PC-3 (cell line): ENCODE results near the gene GFOD1. TPM values are rescaled to one million over a fixed set of nuclear protein-coding genes. Genes with fewer than 3 reads are reported as not detected.

Source experiments
- ATAC-seq: fragments of 200-7000 bp; cut with Tn5 transposase; 2 replicates; pipeline ENCODE4 v1.9.1; 2020; ENCODE audit warnings: mild to moderate bottlenecking, moderate library complexity
- BruUV-seq: library from RNA; stranded (reverse); fragments of 400-500 nt; replicated peaks from 2 replicates; lab custom pipeline; 2021; lab: Mats Ljungman, UMichigan
- CTCF ChIA-PET: fragments of 300-600 bp; sonication (Branson Sonifier 250); formaldehyde crosslinking; loops from one replicate; lab custom pipeline; 2022; ENCODE audit warnings: antibody characterized with exemption; lab: Charles Lee
- POLR2A ChIA-PET: fragments of 300-600 bp; sonication (Branson Sonifier 250); formaldehyde crosslinking; loops from one replicate; lab custom pipeline; 2022; ENCODE audit warnings: antibody characterized with exemption; ENCODE audit not compliant: unreplicated experiment; lab: Charles Lee
- DNase-seq: peaks from one replicate; pipeline ENCODE4 v3.0.0-alpha.2; 2015
- H2AFZ ChIP-seq: fragments of 300-600 bp; sonication (generic); 2 replicates; pipeline ENCODE4 v1.6.0; 2016; ENCODE audit warnings: antibody characterized with exemption, low read length
- H3F3A ChIP-seq: fragments of 300-600 bp; sonication (generic); one replicate; pipeline ENCODE4 v1.6.0; 2017; ENCODE audit warnings: antibody characterized with exemption, low read length, control low read depth, mild to moderate bottlenecking; ENCODE audit not compliant: unreplicated experiment
- H3K27ac ChIP-seq: fragments of 300-600 bp; sonication (generic); 2 replicates; pipeline ENCODE4 v1.5.1; 2016; ENCODE audit warnings: mild to moderate bottlenecking, low read length
- H3K27me3 ChIP-seq: fragments of 300-600 bp; sonication (generic); 2 replicates; pipeline ENCODE4 v1.6.1; 2016; ENCODE audit warnings: low read length, mixed read lengths
- H3K36me3 ChIP-seq: fragments of 300-600 bp; sonication (generic); 2 replicates; pipeline ENCODE4 v1.6.1; 2016; ENCODE audit warnings: low read depth, mixed run types, low read length, mixed read lengths
- H3K4me1 ChIP-seq: fragments of 300-600 bp; sonication (generic); 2 replicates; pipeline ENCODE4 v1.5.1; 2016; ENCODE audit warnings: low read length; ENCODE audit not compliant: insufficient read depth
- H3K4me2 ChIP-seq: fragments of 300-600 bp; sonication (generic); 2 replicates; pipeline ENCODE4 v1.6.0; 2016; ENCODE audit warnings: low read length
- H3K4me3 ChIP-seq: fragments of 300-600 bp; sonication (generic); 2 replicates; pipeline ENCODE4 v1.5.1; 2016; ENCODE audit warnings: mild to moderate bottlenecking, low read length, mixed read lengths
- H3K79me2 ChIP-seq: fragments of 300-600 bp; sonication (generic); 2 replicates; pipeline ENCODE4 v1.6.1; 2017; ENCODE audit warnings: low read length, mixed read lengths
- H3K9ac ChIP-seq: fragments of 300-600 bp; sonication (generic); 2 replicates; pipeline ENCODE4 v1.6.0; 2016; ENCODE audit warnings: mild to moderate bottlenecking, low read length
- H3K9me2 ChIP-seq: fragments of 300-600 bp; sonication (generic); replicated peaks from 2 replicates; pipeline ENCODE4 v1.6.1; 2016; ENCODE audit warnings: mixed run types, low read length, mixed read lengths
- H3K9me3 ChIP-seq: fragments of 300-600 bp; sonication (generic); 2 replicates; pipeline ENCODE4 v1.6.1; 2016; ENCODE audit warnings: low read length, mixed read lengths
- H4K20me1 ChIP-seq: fragments of 300-600 bp; sonication (generic); 2 replicates; pipeline ENCODE4 v1.6.1; 2016; ENCODE audit warnings: low read length, mixed read lengths
- EZH2 ChIP-seq: fragments of 300-600 bp; sonication (generic); IDR thresholded peaks from one replicate; pipeline ENCODE4 v1.6.1; 2017; ENCODE audit warnings: antibody characterized with exemption, mild to moderate bottlenecking, low read length; ENCODE audit not compliant: unreplicated experiment
- EZH2phosphoT487 ChIP-seq: fragments of 300-600 bp; sonication (generic); IDR thresholded peaks from 2 replicates; pipeline ENCODE4 v1.6.1; 2018; ENCODE audit warnings: mild to moderate bottlenecking, antibody characterized with exemption, low read length, borderline replicate concordance
- intact Hi-C: fragments of 100-400 bp; cut with micrococcal nuclease; formaldehyde crosslinking; loops from 2 replicates; pipeline ENCODE4 v1.9.0; 2023
- total RNA-seq: library from RNA; depleted of rRNA; stranded (reverse); fragments of >200 nt; gene quantifications from 2 replicates; pipeline ENCODE4 v1.2.3, GENCODE V29; 2014
- TF ChIP-seq, protein P1 (sequence below): fragments of 300-600 bp; sonication (generic); conservative IDR thresholded peaks from 2 replicates; pipeline ENCODE4 v1.5.1; 2017; ENCODE audit warnings: antibody characterized with exemption, low read depth, mild to moderate bottlenecking, low read length

Gene GFOD1
- total RNA-seq, 1 experiment from 2014 or later: 16.0 TPM

DNA sequence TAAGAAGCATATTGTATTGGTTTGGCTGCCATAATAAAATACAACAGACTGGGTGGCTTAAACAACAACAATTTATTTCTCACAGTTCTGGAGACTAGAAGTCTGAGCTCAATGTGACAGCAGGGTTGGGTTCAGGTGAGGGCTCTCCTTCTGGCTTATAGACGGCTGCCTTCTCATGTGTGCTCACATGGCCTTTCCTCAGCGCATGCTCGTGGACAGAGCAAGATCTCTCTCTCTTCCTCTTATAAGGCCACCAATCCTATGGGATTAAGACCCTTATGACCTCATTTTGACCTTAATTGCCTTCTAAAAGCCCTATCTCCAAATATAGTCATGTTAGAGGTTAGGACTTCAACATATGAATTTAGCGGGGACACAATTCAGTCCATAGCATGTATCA, 32.4 kb upstream of the GFOD1 start:
- no peaks in the 10 kb centered on the region for H3K36me3 ChIP-seq
- no TSS peak for BruUV-seq
- no peaks in the 10 kb centered on the region for H3F3A ChIP-seq
- TF ChIP-seq, protein P1, sequence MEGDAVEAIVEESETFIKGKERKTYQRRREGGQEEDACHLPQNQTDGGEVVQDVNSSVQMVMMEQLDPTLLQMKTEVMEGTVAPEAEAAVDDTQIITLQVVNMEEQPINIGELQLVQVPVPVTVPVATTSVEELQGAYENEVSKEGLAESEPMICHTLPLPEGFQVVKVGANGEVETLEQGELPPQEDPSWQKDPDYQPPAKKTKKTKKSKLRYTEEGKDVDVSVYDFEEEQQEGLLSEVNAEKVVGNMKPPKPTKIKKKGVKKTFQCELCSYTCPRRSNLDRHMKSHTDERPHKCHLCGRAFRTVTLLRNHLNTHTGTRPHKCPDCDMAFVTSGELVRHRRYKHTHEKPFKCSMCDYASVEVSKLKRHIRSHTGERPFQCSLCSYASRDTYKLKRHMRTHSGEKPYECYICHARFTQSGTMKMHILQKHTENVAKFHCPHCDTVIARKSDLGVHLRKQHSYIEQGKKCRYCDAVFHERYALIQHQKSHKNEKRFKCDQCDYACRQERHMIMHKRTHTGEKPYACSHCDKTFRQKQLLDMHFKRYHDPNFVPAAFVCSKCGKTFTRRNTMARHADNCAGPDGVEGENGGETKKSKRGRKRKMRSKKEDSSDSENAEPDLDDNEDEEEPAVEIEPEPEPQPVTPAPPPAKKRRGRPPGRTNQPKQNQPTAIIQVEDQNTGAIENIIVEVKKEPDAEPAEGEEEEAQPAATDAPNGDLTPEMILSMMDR: no peak
- no peak for TF ChIP-seq EZH2phosphoT487
- TF ChIP-seq EZH2: no peak
- no peaks in the 10 kb centered on the region for H4K20me1 ChIP-seq
- CTCF ChIA-PET: no interaction called here
- no peaks in the 10 kb centered on the region for H3K27me3 ChIP-seq
- no peaks in the 10 kb centered on the region for H3K9me3 ChIP-seq
- H3K79me2 ChIP-seq: no peaks in the 10 kb centered on the region
- no peak overlapping the region for H3K4me3 ChIP-seq
- H3K4me1 ChIP-seq: peaks cover 30% of the 10 kb centered on the region
- H3K9ac ChIP-seq: no peak overlapping the region
- H2AFZ ChIP-seq: no peak overlapping the region
- DNase-seq: no peak
- no peak overlapping the region for H3K4me2 ChIP-seq
- intact Hi-C loops: no loop called here
- POLR2A ChIA-PET: no interaction called here
- no peak overlapping the region for H3K27ac ChIP-seq
- ATAC-seq: no peak
- no peaks in the 10 kb centered on the region for H3K9me2 ChIP-seq

DNA sequence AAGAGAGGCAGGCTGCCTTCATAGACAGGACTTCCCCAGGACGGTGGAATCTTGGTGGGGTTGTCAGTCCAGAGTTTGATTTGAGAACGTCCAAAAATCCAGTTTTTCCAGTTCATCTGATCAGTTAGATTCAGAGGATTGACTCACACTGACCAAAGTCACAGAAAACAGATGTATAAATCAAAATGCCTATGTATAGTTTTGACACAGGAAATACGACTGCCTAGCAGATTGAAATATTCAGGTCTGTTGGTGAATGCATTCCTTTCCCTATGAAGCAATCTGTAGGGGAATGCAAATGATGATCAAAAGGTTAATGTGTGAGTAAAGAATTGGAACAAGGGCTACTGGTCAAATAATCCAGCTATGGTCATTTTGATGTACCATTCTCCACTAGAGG, 29.7 kb upstream of the GFOD1 start:
- POLR2A ChIA-PET: no interaction called here
- Histone ChIP-seq H3K36me3 (no peaks in the 10 kb centered on the region), H2AFZ (no peak overlapping the region), H3K9me2 (no peaks in the 10 kb centered on the region), H3K79me2 (no peaks in the 10 kb centered on the region), H3K9me3 (no peaks in the 10 kb centered on the region), H4K20me1 (no peaks in the 10 kb centered on the region), H3F3A (no peaks in the 10 kb centered on the region), H3K27me3 (no peaks in the 10 kb centered on the region), H3K9ac (no peak overlapping the region), H3K27ac (peak overlapping the region; percentile 5), H3K4me3 (no peak overlapping the region), H3K4me2 (peak overlapping the region; percentile 55), H3K4me1 (peaks cover 20% of the 10 kb centered on the region)
- intact Hi-C loops: no loop called here
- CTCF ChIA-PET: no interaction called here
- TF ChIP-seq, protein P1: no peak
- TF ChIP-seq EZH2phosphoT487 (no peak), EZH2 (no peak)
- ATAC-seq (peak; percentile 76), DNase-seq (peak; percentile 92)
- BruUV-seq: no TSS peak

DNA sequence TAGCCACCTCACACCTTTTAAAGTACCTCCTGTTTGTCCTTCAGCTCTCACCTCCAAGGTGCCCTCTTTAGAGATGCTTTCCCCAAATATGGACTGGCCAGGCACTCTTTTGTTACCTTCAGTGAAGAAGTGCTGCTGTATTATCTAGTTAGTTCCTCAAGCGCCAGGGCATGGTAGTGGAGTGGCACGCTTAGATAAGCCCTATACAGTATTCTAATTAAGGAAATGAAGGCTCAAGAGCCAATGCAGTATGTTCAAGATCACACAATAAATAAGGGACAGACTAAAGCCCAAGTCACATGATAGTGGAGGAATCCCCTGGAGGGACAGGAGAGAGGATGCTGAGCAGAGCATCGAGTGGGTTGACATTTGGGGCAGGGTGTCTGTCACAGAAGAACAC, 28.5 kb upstream of the GFOD1 start:
- Histone ChIP-seq H3K4me2 (no peak overlapping the region), H3K4me1 (peaks cover 15% of the 10 kb centered on the region), H3K9me2 (no peaks in the 10 kb centered on the region), H3F3A (no peaks in the 10 kb centered on the region), H3K9me3 (no peaks in the 10 kb centered on the region), H3K27ac (no peak overlapping the region), H3K79me2 (no peaks in the 10 kb centered on the region), H3K9ac (no peak overlapping the region), H3K27me3 (no peaks in the 10 kb centered on the region), H2AFZ (no peak overlapping the region), H3K36me3 (no peaks in the 10 kb centered on the region), H4K20me1 (no peaks in the 10 kb centered on the region), H3K4me3 (no peak overlapping the region)
- ATAC-seq (no peak), DNase-seq (no peak)
- ChIA-PET CTCF (no interaction called here), POLR2A (no interaction called here)
- TF ChIP-seq EZH2phosphoT487 (no peak), EZH2 (no peak)
- TF ChIP-seq, protein P1: no peak
- BruUV-seq: no TSS peak
- intact Hi-C loops: no loop called here
